HEK293T (cell line): Measurements from ENCODE around the gene LRRC57.

Experiments used
- ARNT ChIP-seq: fragments of 450-650 bp; IDR thresholded peaks from 2 replicates; pipeline ENCODE4 v1.6.1; 2017; ENCODE audit warnings: mild to moderate bottlenecking
- BHLHE40 ChIP-seq: fragments of 450-650 bp; IDR thresholded peaks from 2 replicates; pipeline ENCODE4 v1.6.1; 2016; ENCODE audit warnings: mild to moderate bottlenecking, moderate library complexity, borderline replicate concordance
- ELF4 ChIP-seq: fragments of 450-650 bp; IDR thresholded peaks from 2 replicates; pipeline ENCODE4 v1.6.1; 2017; ENCODE audit warnings: antibody characterized with exemption
- FOXK2 ChIP-seq: fragments of 450-650 bp; IDR thresholded peaks from 2 replicates; pipeline ENCODE4 v1.6.1; 2016; ENCODE audit warnings: mild to moderate bottlenecking
- FOXM1 ChIP-seq: fragments of 450-650 bp; IDR thresholded peaks from 2 replicates; pipeline ENCODE4 v1.6.1; 2017; ENCODE audit warnings: mild to moderate bottlenecking, borderline replicate concordance
- HDGF ChIP-seq: fragments of 450-650 bp; IDR thresholded peaks from 2 replicates; pipeline ENCODE4 v1.6.1; 2017; ENCODE audit warnings: antibody characterized with exemption, borderline replicate concordance
- NFRKB ChIP-seq: fragments of 450-650 bp; IDR thresholded peaks from 2 replicates; pipeline ENCODE4 v1.6.1; 2016; ENCODE audit warnings: mild to moderate bottlenecking, moderate library complexity
- SP1 ChIP-seq: fragments of 450-650 bp; IDR thresholded peaks from 2 replicates; pipeline ENCODE4 v1.6.1; 2017
- SUZ12 ChIP-seq: fragments of 450-650 bp; IDR thresholded peaks from 2 replicates; pipeline ENCODE4 v1.6.1; 2016; ENCODE audit warnings: mild to moderate bottlenecking
- TARDBP ChIP-seq: fragments of 450-650 bp; IDR thresholded peaks from 2 replicates; pipeline ENCODE4 v1.6.1; 2016
- ZNF384 ChIP-seq: fragments of 450-650 bp; IDR thresholded peaks from 2 replicates; pipeline ENCODE4 v1.6.1; 2016

DNA sequence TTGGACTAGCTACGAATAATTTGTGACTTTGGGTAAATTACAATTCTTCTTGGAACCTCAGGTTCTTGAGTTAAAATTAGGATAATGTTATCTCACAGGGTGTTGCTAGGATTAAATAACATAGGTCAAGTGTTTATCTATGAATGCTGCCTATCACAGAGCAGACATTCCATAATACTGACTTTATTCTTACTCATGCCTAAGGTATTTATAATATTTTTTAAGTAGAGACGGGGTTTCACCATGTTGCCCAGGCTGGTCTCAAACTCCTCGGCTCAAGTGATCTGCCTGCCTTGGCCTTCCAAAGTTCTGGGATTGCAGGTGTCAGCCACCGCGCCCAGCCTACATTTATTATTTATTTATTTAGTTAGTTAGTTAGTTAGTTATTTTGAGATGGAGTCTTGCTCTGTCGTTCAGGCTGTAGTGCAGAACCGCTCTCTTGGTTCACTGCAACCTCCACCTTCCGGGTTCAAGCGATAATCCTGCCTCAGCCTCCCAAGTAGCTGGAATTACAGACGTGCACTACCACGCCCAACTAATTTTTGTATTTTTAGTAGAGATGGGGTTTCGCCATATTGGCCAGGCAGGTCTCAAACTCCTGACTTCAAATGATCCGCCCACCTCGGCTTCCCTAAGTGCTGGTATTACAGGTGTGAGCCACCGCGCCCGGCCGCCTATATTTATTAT lies 56.9 kb downstream of the LRRC57 start:
- TF ChIP-seq FOXK2, result no peak
- TF ChIP-seq NFRKB, result no peak
- no peak for TF ChIP-seq ZNF384
- TF ChIP-seq HDGF, result no peak
- no peak for TF ChIP-seq BHLHE40
- no peak for TF ChIP-seq SP1
- TF ChIP-seq ELF4, result no peak
- TF ChIP-seq ARNT, result no peak
- TF ChIP-seq FOXM1, result no peak
- no peak for TF ChIP-seq TARDBP
- no peak for TF ChIP-seq SUZ12
